Right atrium auricular region (tissue), 2 donors: ENCODE data around the gene RAB3GAP1. TPM values are rescaled to one million over a fixed set of nuclear protein-coding genes. Genes with fewer than 3 reads are reported as not detected.
"Not testable (repeated sequence)": the region's sequence is repeated elsewhere in the genome, so short reads cannot be mapped to it uniquely, and the experiment has no call there.

Experiments
- DNase-seq: peaks from one replicate; pipeline ENCODE4 v3.0.0-alpha.2; 2019; ENCODE audit warnings: low spot score
- H3K27ac ChIP-seq, 2 donors: fragments of 200-600 bp; sonication (generic); 1 replicate in 1 of 2; 2 replicates in 1 of 2; pipeline ENCODE4 v1.5.1; 2016 to 2019
- H3K27me3 ChIP-seq, 2 donors: fragments of 200-600 bp; sonication (generic); one replicate each; pipeline versions ENCODE4 v1.5.1 to v1.6.0; 2017 to 2019
- H3K36me3 ChIP-seq: fragments of 200-600 bp; sonication (generic); one replicate; pipeline ENCODE4 v1.5.1; 2016
- H3K4me1 ChIP-seq, 2 donors: fragments of 200-600 bp; sonication (generic); one replicate each; pipeline versions ENCODE4 v1.5.1 to v1.6.0; 2017 to 2019
- H3K4me3 ChIP-seq, 2 donors: fragments of 200-600 bp; sonication (generic); 1 replicate in 1 of 2; 2 replicates in 1 of 2; pipeline ENCODE4 v1.5.1; 2017 to 2019; ENCODE audit warnings: mild to moderate bottlenecking in 1 of 2, moderate library complexity in 1 of 2
- H3K9me3 ChIP-seq, 2 donors: fragments of 200-600 bp; sonication (generic); one replicate each; pipeline ENCODE4 v1.5.1; 2019
- CTCF ChIP-seq, 2 donors: fragments of 200-600 bp; sonication (generic); IDR thresholded peaks; one replicate each; pipeline ENCODE4 v1.5.1; 2019; ENCODE audit warnings: antibody characterized with exemption in 2 of 2
- total RNA-seq, 2 donors: library from RNA; depleted of rRNA; stranded (reverse); fragments of >200 nt; gene quantifications; one replicate each; pipeline ENCODE4 v1.1.0, GENCODE V29; 2016

Gene RAB3GAP1
- total RNA-seq, 2 donors from 2014 or later, result 33.0 to 36.2 TPM

- TF ChIP-seq CTCF (IDR thresholded peaks at IDR 0.05), result no peak
- Histone ChIP-seq H3K4me1 (peaks cover 0 to 6% of the 10 kb centered on the region in 2 donors), H3K27me3 (no peaks in the 10 kb centered on the region), H3K4me3 (no peak overlapping the region), H3K27ac (no peak overlapping the region), H3K9me3 (no peaks in the 10 kb centered on the region), H3K36me3 (peaks cover 13% of the 10 kb centered on the region)
- DNase-seq, result no peak
Observed at GRCh38 chr2:135096665-135097446, 44.8 kb downstream of the RAB3GAP1 start.

DNA sequence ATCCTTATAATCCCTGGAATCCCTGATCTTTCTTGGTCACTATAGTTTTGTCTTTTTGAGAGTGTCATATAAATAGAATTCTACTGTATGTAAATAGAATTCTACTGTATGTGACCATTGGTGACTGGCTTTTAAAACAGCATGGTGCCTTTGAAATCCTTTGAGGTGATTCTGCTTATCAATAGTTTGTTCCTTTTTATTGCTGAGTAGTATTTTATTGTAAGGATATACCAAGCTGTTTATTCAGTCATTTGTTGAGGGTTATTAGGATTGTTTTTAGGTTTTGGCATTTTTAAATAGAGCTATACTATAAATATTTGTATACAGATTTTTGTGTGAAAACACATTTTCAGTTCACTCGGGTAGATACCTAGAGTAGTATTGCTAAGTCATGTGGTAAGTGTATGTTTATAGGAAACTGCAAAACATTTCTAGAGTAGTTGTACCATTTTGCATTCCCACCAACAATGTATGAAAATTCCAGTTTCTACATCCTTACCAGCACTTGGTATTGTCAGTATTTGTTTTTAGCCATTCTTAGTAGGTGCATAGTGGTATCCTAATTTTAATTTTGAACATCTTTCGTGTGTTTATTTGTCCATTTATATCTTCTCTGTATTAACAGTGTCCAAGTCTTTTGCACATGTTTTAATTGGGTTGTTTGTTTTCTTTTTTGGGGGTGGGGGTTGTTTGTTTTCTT is 45.6 kb downstream of the RAB3GAP1 start:
- peaks cover 0 to 6% of the 10 kb centered on the region in 2 donors for H3K4me1 ChIP-seq
- H3K4me3 ChIP-seq, result no peak overlapping the region
- no peak for TF ChIP-seq CTCF (IDR thresholded peaks at IDR 0.05)
- H3K27ac ChIP-seq, result no peak overlapping the region
- H3K9me3 ChIP-seq, result no peaks in the 10 kb centered on the region
- H3K27me3 ChIP-seq, result no peaks in the 10 kb centered on the region
- H3K36me3 ChIP-seq, result peaks cover 13% of the 10 kb centered on the region
- no peak for DNase-seq

DNA sequence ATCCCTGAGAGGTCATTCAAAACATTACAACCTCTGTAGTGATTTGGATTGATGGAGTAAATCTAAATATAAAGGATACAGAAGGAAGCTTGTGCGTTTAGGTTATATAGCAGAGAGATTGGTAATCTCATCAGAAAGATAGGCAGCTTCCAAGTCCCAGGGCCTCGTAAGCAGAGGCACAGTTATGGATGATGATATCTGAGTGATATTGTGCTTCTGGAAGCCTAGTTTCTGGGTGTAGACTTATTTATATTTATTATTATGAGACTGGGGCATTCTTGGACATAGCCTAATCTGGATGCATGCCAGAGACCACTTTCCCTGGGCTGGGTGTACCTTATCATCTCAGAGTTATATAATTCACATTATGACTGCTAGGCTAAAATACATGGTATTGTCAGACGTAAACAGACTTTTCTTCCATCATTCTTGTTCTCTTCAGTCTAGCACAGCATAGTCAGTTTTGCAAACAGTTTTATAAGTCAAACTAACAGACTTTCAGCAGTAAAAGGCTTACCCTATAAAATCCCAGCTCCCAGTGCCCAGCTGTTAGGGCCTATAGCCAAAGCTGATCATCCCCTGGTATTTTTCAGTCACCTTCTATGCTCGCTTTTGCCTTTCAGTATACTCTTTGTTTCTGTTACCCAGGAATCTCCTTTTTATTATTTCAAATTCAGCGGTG is 47.9 kb downstream of the RAB3GAP1 start:
- H3K36me3 ChIP-seq, result no peaks in the 10 kb centered on the region
- no peak overlapping the region for H3K4me3 ChIP-seq
- TF ChIP-seq CTCF (IDR thresholded peaks at IDR 0.05), result no peak
- DNase-seq, result no peak
- no peaks in the 10 kb centered on the region for H3K27me3 ChIP-seq
- H3K27ac ChIP-seq, result no peak overlapping the region
- peaks cover 0 to 6% of the 10 kb centered on the region in 2 donors for H3K4me1 ChIP-seq
- H3K9me3 ChIP-seq, result no peaks in the 10 kb centered on the region

- Histone ChIP-seq H3K36me3 (no peaks in the 10 kb centered on the region), H3K4me3 (no peak overlapping the region), H3K27me3 (no peaks in the 10 kb centered on the region), H3K9me3 (no peaks in the 10 kb centered on the region), H3K4me1 (peaks cover 0 to 6% of the 10 kb centered on the region in 2 donors), H3K27ac (no peak overlapping the region)
- no peak for DNase-seq
- no peak for TF ChIP-seq CTCF (IDR thresholded peaks at IDR 0.05)
Observed at GRCh38 chr2:135103843-135104242, 51.8 kb downstream of the RAB3GAP1 start.

GRCh38 chr2:135105513-135106316 is 53.6 kb downstream of the RAB3GAP1 start:
- not testable (repeated sequence) for H3K4me3 ChIP-seq, H3K36me3 ChIP-seq

More at GRCh38 chr2:135105513-135106316, 53.6 kb downstream of the RAB3GAP1 start:
- not testable (repeated sequence) for H3K27ac ChIP-seq, DNase-seq, H3K4me1 ChIP-seq, H3K27me3 ChIP-seq, H3K9me3 ChIP-seq
